CD4-positive, alpha-beta T cell (primary cell): ENCODE measurements around the gene SLC37A2. TPM values are rescaled to one million over a fixed set of nuclear protein-coding genes. Genes with fewer than 3 reads are reported as not detected.
A peak's percentile ranks its signal among the peaks of the same experiment; 100 is the strongest.

Experiments used
- ATAC-seq: fragments of 200-7000 bp; cut with Tn5 transposase; one replicate; pipeline ENCODE4 v1.10.0; 2022; ENCODE audit warnings: mild to moderate bottlenecking; ENCODE audit not compliant: poor library complexity
- CTCF ChIA-PET: fragments of 350-600 bp; sonication (Branson Sonifier 250); formaldehyde crosslinking; loops from one replicate; lab custom pipeline; 2021; ENCODE audit warnings: antibody characterized with exemption, inconsistent platforms; lab: Charles Lee
- POLR2A ChIA-PET: fragments of 350-600 bp; sonication (Branson Sonifier 250); formaldehyde crosslinking; loops from one replicate; lab custom pipeline; 2021; ENCODE audit warnings: antibody characterized with exemption, inconsistent platforms; lab: Charles Lee
- DNase-seq, 14 experiments: peaks; one replicate each; pipeline ENCODE4 v3.0.0-alpha.2; 2013 to 2020; ENCODE audit warnings: mixed read lengths in 2 of 14
- H3K27ac ChIP-seq, 2 donors: one replicate each; pipeline versions ENCODE4 v1.5.1 to v1.7.0; 2013; ENCODE audit warnings: low read length in 2 of 2, low read depth in 1 of 2, mild to moderate bottlenecking in 1 of 2
- H3K27me3 ChIP-seq, 2 experiments: 1 replicate in 1 of 2; 2 replicates in 1 of 2; pipeline versions ENCODE4 v1.6.1 to v1.7.0; 2013; ENCODE audit warnings: low read length in 2 of 2, control low read depth in 1 of 2, mild to moderate bottlenecking in 1 of 2, moderate library complexity in 1 of 2; ENCODE audit not compliant: insufficient read depth in 2 of 2, control insufficient read depth in 1 of 2
- H3K36me3 ChIP-seq: one replicate; pipeline ENCODE4 v1.6.1; 2013; ENCODE audit warnings: low read length, control low read depth; ENCODE audit not compliant: insufficient read depth
- H3K4me1 ChIP-seq: one replicate; pipeline ENCODE4 v1.6.1; 2013; ENCODE audit warnings: low read length, control low read depth; ENCODE audit not compliant: insufficient read depth
- H3K4me3 ChIP-seq: one replicate; pipeline ENCODE4 v1.5.1; 2013; ENCODE audit warnings: mild to moderate bottlenecking, low read length, moderate library complexity
- H3K9me3 ChIP-seq, 2 experiments: 1 replicate in 1 of 2; 2 replicates in 1 of 2; pipeline versions ENCODE4 v1.6.1 to v1.7.0; 2013; ENCODE audit warnings: low read length in 2 of 2, mild to moderate bottlenecking in 2 of 2, control low read depth in 1 of 2, moderate library complexity in 1 of 2; ENCODE audit not compliant: control insufficient read depth in 1 of 2, insufficient read depth in 1 of 2
- H3K27ac Mint-ChIP-seq: one replicate; pipeline ENCODE4 v1.8.0; 2020; ENCODE audit warnings: mixed read lengths
- H3K27me3 Mint-ChIP-seq: one replicate; pipeline ENCODE4 v1.8.0; 2021; ENCODE audit warnings: mixed read lengths
- H3K36me3 Mint-ChIP-seq: one replicate; pipeline ENCODE4 v1.8.0; 2021; ENCODE audit warnings: low read depth, mixed read lengths
- H3K4me1 Mint-ChIP-seq: one replicate; pipeline ENCODE4 v1.8.0; 2021; ENCODE audit warnings: low read depth, mixed read lengths
- H3K4me3 Mint-ChIP-seq: one replicate; pipeline ENCODE4 v1.8.0; 2020; ENCODE audit warnings: mild to moderate bottlenecking, mixed read lengths
- H3K9me3 Mint-ChIP-seq: one replicate; pipeline ENCODE4 v1.8.0; 2020; ENCODE audit warnings: mixed read lengths
- intact Hi-C, 2 experiments: fragments of 100-400 bp; cut with DNase I in 1 of 2; cut with micrococcal nuclease in 1 of 2; formaldehyde crosslinking; loops; one replicate each; pipeline versions ENCODE4 v1.15.1 to v1.9.0; 2023 to 2025; cut with DNase I, micrococcal nuclease
- total RNA-seq, 174 experiments: library from RNA in 2 of 174; stranded (reverse) in 2 of 174; gene quantifications; one replicate each; pipeline ENCODE4 v1.2.3 and lab custom pipeline; 2021 to 2026
- TF ChIP-seq, protein P1 (sequence below): fragments of 200-600 bp; IDR thresholded peaks from one replicate; pipeline ENCODE4 v1.8.0; 2022; ENCODE audit warnings: antibody characterized with exemption, mild to moderate bottlenecking

SLC37A2 gene
- total RNA-seq, 2 experiments from 2014 or later, result 0.25 to 0.34 TPM

DNA sequence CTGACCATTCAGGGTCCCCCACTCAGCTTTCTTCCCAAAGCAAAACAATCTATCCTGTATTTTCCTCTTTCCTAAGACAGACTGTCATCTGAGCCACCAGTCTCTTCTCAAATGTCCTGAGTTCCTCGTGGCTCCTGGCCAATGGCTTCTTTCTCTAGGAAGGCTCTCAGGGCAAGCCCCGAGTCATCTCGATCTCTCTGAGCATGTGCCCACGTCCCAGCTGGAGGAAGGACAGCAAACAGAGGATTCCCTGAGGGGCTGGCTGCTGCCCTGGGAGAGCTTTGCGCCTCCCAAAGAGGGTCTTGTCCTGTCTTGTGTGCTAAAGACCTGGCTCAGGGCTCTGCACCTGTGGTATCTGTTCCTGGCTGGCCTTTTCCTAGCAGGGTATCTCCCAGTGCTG, 8.3 kb downstream of the SLC37A2 start:
- H3K9me3 Mint-ChIP-seq, result no peaks in the 10 kb centered on the region
- H3K9me3 ChIP-seq, result no peaks in the 10 kb centered on the region
- H3K27me3 Mint-ChIP-seq, result peaks cover 59% of the 10 kb centered on the region
- intact Hi-C loops, result no loop called here
- no peaks in the 10 kb centered on the region for H3K36me3 Mint-ChIP-seq
- POLR2A ChIA-PET, result no interaction called here
- H3K4me1 Mint-ChIP-seq, result peaks cover 4% of the 10 kb centered on the region
- H3K4me3 ChIP-seq, result no peak overlapping the region
- H3K4me1 ChIP-seq, result peaks cover 14% of the 10 kb centered on the region
- H3K27me3 ChIP-seq, result peaks cover under 1 to 2% of the 10 kb centered on the region in 2 experiments
- DNase-seq (no peak), ATAC-seq (no peak)
- no peaks in the 10 kb centered on the region for H3K36me3 ChIP-seq
- no peak overlapping the region for H3K4me3 Mint-ChIP-seq
- CTCF ChIA-PET, result no interaction called here
- TF ChIP-seq, protein P1, sequence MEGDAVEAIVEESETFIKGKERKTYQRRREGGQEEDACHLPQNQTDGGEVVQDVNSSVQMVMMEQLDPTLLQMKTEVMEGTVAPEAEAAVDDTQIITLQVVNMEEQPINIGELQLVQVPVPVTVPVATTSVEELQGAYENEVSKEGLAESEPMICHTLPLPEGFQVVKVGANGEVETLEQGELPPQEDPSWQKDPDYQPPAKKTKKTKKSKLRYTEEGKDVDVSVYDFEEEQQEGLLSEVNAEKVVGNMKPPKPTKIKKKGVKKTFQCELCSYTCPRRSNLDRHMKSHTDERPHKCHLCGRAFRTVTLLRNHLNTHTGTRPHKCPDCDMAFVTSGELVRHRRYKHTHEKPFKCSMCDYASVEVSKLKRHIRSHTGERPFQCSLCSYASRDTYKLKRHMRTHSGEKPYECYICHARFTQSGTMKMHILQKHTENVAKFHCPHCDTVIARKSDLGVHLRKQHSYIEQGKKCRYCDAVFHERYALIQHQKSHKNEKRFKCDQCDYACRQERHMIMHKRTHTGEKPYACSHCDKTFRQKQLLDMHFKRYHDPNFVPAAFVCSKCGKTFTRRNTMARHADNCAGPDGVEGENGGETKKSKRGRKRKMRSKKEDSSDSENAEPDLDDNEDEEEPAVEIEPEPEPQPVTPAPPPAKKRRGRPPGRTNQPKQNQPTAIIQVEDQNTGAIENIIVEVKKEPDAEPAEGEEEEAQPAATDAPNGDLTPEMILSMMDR, result no peak
- no peak overlapping the region for H3K27ac ChIP-seq
- H3K27ac Mint-ChIP-seq, result no peak overlapping the region

DNA sequence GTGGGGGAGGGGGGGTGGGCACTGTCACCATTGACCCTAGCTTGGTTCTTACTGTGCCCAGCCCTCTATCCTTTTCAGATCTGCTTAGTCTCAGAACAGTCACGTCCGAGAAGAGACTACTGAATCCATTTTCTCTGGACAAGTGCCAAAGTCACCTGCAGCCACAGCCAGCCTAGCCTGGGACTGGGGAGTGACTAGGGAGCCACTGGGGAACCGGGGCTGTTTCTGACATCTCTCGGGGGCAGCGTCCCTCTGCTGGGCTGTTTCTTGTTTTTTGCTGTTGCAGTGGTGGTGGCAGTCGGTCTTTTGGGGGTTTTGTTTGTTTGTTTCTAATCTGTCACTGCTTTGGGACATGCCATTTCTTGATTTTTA, 8.7 kb downstream of the SLC37A2 start:
- peaks cover 59% of the 10 kb centered on the region for H3K27me3 Mint-ChIP-seq
- TF ChIP-seq, protein P1, result no peak

DNA sequence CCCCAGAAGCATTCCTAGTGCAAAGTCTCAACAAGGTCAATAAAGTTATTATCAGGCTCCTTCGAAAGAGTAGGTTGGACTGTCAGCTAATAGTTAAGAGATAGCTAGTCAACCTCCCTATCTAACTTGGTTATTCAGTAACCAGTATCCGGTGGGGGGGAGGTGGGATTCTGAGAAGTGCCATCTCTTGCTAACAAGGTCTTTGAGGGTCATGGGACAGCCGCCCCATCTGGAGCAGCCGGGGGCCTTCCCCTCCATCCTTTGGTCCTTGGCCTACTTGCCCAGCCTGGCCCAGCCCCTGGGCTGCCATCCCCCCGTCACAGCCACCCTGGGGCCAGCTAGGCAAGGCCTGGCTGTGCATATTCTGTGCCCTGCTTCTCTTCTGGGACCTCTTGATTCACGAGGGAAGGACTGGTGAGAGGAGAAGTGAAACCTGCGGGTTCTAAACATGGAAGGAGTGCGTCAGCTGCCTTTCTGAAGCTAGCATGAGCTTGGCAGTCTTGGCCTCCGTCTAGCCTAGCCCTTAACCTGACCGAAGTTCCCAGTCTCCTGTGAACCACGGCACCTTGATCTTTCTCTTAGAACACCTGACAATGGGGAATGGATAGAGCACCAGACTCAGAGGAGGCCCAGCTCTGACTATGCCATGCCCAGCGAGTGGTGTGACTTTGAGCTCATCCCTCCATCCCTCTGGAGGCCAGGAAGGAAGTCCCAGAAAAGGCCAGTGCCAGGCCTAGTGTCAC, 9.3 kb downstream of the SLC37A2 start:
- POLR2A ChIA-PET, result no interaction called here
- H3K4me1 ChIP-seq, result peaks cover 14% of the 10 kb centered on the region

More for the DNA sequence above, 8.7 kb downstream of the SLC37A2 start:
- Histone ChIP-seq H3K27me3 (peaks cover 0 to 2% of the 10 kb centered on the region in 2 experiments), H3K36me3 (no peaks in the 10 kb centered on the region), H3K9me3 (no peaks in the 10 kb centered on the region), H3K4me3 (no peak overlapping the region), H3K27ac (no peak overlapping the region), H3K4me1 (peaks cover 14% of the 10 kb centered on the region)
- intact Hi-C loops, result no loop called here
- CTCF ChIA-PET, result no interaction called here
- H3K9me3 Mint-ChIP-seq, result no peaks in the 10 kb centered on the region
- H3K4me1 Mint-ChIP-seq, result peaks cover 4% of the 10 kb centered on the region
- POLR2A ChIA-PET, result no interaction called here
- H3K36me3 Mint-ChIP-seq, result no peaks in the 10 kb centered on the region
- H3K27ac Mint-ChIP-seq, result no peak overlapping the region
- DNase-seq (no peak), ATAC-seq (no peak)
- no peak overlapping the region for H3K4me3 Mint-ChIP-seq

More for the DNA sequence above, 9.3 kb downstream of the SLC37A2 start:
- DNase-seq (peak in 3 of 14 experiments; percentile 21 to 61 (median 60)), ATAC-seq (no peak)
- H3K4me1 Mint-ChIP-seq, result peaks cover 4% of the 10 kb centered on the region
- no peaks in the 10 kb centered on the region for H3K9me3 Mint-ChIP-seq
- H3K27ac ChIP-seq, result no peak overlapping the region
- intact Hi-C loops, result no loop called here
- no peak overlapping the region for H3K27ac Mint-ChIP-seq
- TF ChIP-seq, protein P1, result no peak
- H3K9me3 ChIP-seq, result no peaks in the 10 kb centered on the region
- H3K4me3 Mint-ChIP-seq, result no peak overlapping the region
- peaks cover 59% of the 10 kb centered on the region for H3K27me3 Mint-ChIP-seq
- peaks cover 0 to 2% of the 10 kb centered on the region in 2 experiments for H3K27me3 ChIP-seq
- no peaks in the 10 kb centered on the region for H3K36me3 ChIP-seq
- CTCF ChIA-PET, result no interaction called here
- no peak overlapping the region for H3K4me3 ChIP-seq
- no peaks in the 10 kb centered on the region for H3K36me3 Mint-ChIP-seq
